ENCODE data around the gene ERBB2. TPM values are rescaled to one million over a fixed set of nuclear protein-coding genes. Genes with fewer than 3 reads are reported as not detected.
"Not testable (repeated sequence)": the region's sequence is repeated elsewhere in the genome, so short reads cannot be mapped to it uniquely, and the experiment has no call there.

The ERBB2 gene
- total RNA-seq, 2 donors from 2014 or later, result 88.1 to 94.7 TPM

- ATAC-seq (ENCODE audit: insufficient number of reproducible peaks, low FRiP score, low read depth) (no peak), DNase-seq (ENCODE audit: low spot score) (no peak)
- H3K9me3 ChIP-seq, result no peaks in the 10 kb centered on the region
- H3K36me3 ChIP-seq, result peaks cover 80% of the 10 kb centered on the region
- no peak overlapping the region for H3K27ac ChIP-seq
- no peak for TF ChIP-seq CTCF (IDR thresholded peaks at IDR 0.05)
- H3K27me3 ChIP-seq (replicated peaks; ENCODE audit: insufficient read depth), result no peaks in the 10 kb centered on the region
- no peaks in the 10 kb centered on the region for H3K4me1 ChIP-seq (ENCODE audit: control insufficient read depth in 1 of 2, low read depth in 2 of 2)
- H3K4me3 ChIP-seq, result no peak overlapping the region
Measured at GRCh38 chr17:39717660-39718059, 17.8 kb downstream of the ERBB2 start.

GRCh38 chr17:39719563-39720355 lies 19.9 kb downstream of the ERBB2 start:
- Histone ChIP-seq H3K4me1 (ENCODE audit: control insufficient read depth in 1 of 2, low read depth in 2 of 2) (no peaks in the 10 kb centered on the region), H3K4me3 (no peak overlapping the region), H3K27ac (no peak overlapping the region), H3K9me3 (no peaks in the 10 kb centered on the region), H3K27me3 (replicated peaks; ENCODE audit: insufficient read depth) (no peaks in the 10 kb centered on the region), H3K36me3 (peaks cover 60% of the 10 kb centered on the region)
- DNase-seq (ENCODE audit: low spot score) (no peak), ATAC-seq (ENCODE audit: insufficient number of reproducible peaks, low FRiP score, low read depth) (no peak)
- TF ChIP-seq CTCF (IDR thresholded peaks at IDR 0.05), result no peak

- Histone ChIP-seq H3K4me3 (no peak overlapping the region), H3K27me3 (replicated peaks; ENCODE audit: insufficient read depth) (no peaks in the 10 kb centered on the region), H3K4me1 (ENCODE audit: control insufficient read depth in 1 of 2, low read depth in 2 of 2) (no peaks in the 10 kb centered on the region), H3K9me3 (no peaks in the 10 kb centered on the region), H3K27ac (no peak overlapping the region), H3K36me3 (peaks cover 51% of the 10 kb centered on the region)
- no peak for TF ChIP-seq CTCF (IDR thresholded peaks at IDR 0.05)
- DNase-seq (ENCODE audit: low spot score) (no peak), ATAC-seq (ENCODE audit: insufficient number of reproducible peaks, low FRiP score, low read depth) (no peak)
Measured at GRCh38 chr17:39722104-39722503, 22.2 kb downstream of the ERBB2 start.

- H3K4me1 ChIP-seq (ENCODE audit: control insufficient read depth in 1 of 2, low read depth in 2 of 2), result no peaks in the 10 kb centered on the region
- H3K27ac ChIP-seq, result no peak overlapping the region
- no peaks in the 10 kb centered on the region for H3K27me3 ChIP-seq (replicated peaks; ENCODE audit: insufficient read depth)
- TF ChIP-seq CTCF (IDR thresholded peaks at IDR 0.05), result no peak
- no peak for ATAC-seq (ENCODE audit: insufficient number of reproducible peaks, low FRiP score, low read depth)
- DNase-seq (ENCODE audit: low spot score), result no peak
- no peak overlapping the region for H3K4me3 ChIP-seq
- peaks cover 55% of the 10 kb centered on the region for H3K36me3 ChIP-seq
- no peaks in the 10 kb centered on the region for H3K9me3 ChIP-seq
Measured at GRCh38 chr17:39722965-39723848, 23.3 kb downstream of the ERBB2 start.

- Histone ChIP-seq H3K27ac (no peak overlapping the region), H3K4me3 (no peak overlapping the region), H3K4me1 (ENCODE audit: control insufficient read depth in 1 of 2, low read depth in 2 of 2) (peaks cover 5 to 10% of the 10 kb centered on the region in 2 donors), H3K9me3 (no peaks in the 10 kb centered on the region), H3K36me3 (peaks cover 41% of the 10 kb centered on the region), H3K27me3 (replicated peaks; ENCODE audit: insufficient read depth) (no peaks in the 10 kb centered on the region)
- no peak for ATAC-seq (ENCODE audit: insufficient number of reproducible peaks, low FRiP score, low read depth)
- no peak for DNase-seq (ENCODE audit: low spot score)
- TF ChIP-seq CTCF (IDR thresholded peaks at IDR 0.05), result no peak
Measured at GRCh38 chr17:39724731-39725130, 24.9 kb downstream of the ERBB2 start.

GRCh38 chr17:39725923-39726322 lies 26.1 kb downstream of the ERBB2 start:
- ATAC-seq (ENCODE audit: insufficient number of reproducible peaks, low FRiP score, low read depth); H3K4me3 ChIP-seq; H3K27me3 ChIP-seq (replicated peaks; ENCODE audit: insufficient read depth); H3K9me3 ChIP-seq; H3K27ac ChIP-seq; DNase-seq (ENCODE audit: low spot score): not testable (repeated sequence)
- Histone ChIP-seq H3K4me1 (ENCODE audit: control insufficient read depth in 1 of 2, low read depth in 2 of 2) (peaks cover 6 to 13% of the 10 kb centered on the region in 2 donors), H3K36me3 (peaks cover 31% of the 10 kb centered on the region)

Measured in thoracic aorta (tissue), 2 donors.